Upper lobe of left lung (tissue), 6 donors: ENCODE results near the gene JAZF1. TPM values are rescaled to one million over a fixed set of nuclear protein-coding genes. Genes with fewer than 3 reads are reported as not detected.

ENCODE experiments used
- ATAC-seq, 2 donors: fragments of 200-7000 bp; cut with Tn5 transposase; one replicate each; pipeline ENCODE4 v1.9.1; 2022; ENCODE audit warnings: mild to moderate bottlenecking in 2 of 2, moderate library complexity in 2 of 2; ENCODE audit not compliant: low FRiP score in 2 of 2
- DNase-seq, 2 donors: peaks; one replicate each; pipeline ENCODE4 v3.0.0-alpha.2; 2019 to 2020
- H3K27ac ChIP-seq, 4 donors: fragments of 200-600 bp; sonication (generic); one replicate each; pipeline ENCODE4 v1.5.1; 2016 to 2019
- H3K27me3 ChIP-seq, 4 donors: fragments of 200-600 bp; sonication (generic); one replicate each; pipeline ENCODE4 v1.5.1; 2017 to 2019
- H3K36me3 ChIP-seq, 4 donors: fragments of 200-600 bp; sonication (generic); one replicate each; pipeline ENCODE4 v1.5.1; 2016 to 2019
- H3K4me1 ChIP-seq, 4 donors: fragments of 200-600 bp; sonication (generic); one replicate each; pipeline ENCODE4 v1.5.1; 2018 to 2019
- H3K4me3 ChIP-seq, 4 donors: fragments of 200-600 bp; sonication (generic); one replicate each; pipeline ENCODE4 v1.5.1; 2017 to 2019; ENCODE audit warnings: mild to moderate bottlenecking in 2 of 4, moderate library complexity in 1 of 4
- H3K9me3 ChIP-seq, 4 donors: fragments of 200-600 bp; sonication (generic); one replicate each; pipeline ENCODE4 v1.5.1; 2018 to 2019
- CTCF ChIP-seq, 6 experiments: fragments of 450-650 bp in 4 of 6; fragments of 200-600 bp in 2 of 6; sonication (generic) in 2 of 6; IDR thresholded peaks; one replicate each; pipeline ENCODE4 v1.5.1; 2016 to 2019; ENCODE audit warnings: antibody characterized with exemption in 6 of 6
- EP300 ChIP-seq, 4 donors: sonication (generic); formaldehyde crosslinking; IDR thresholded peaks; one replicate each; pipeline ENCODE4 v1.5.1; 2017; ENCODE audit warnings: antibody characterized with exemption in 4 of 4, control low read depth in 2 of 4
- POLR2A ChIP-seq, 4 donors: fragments of 450-650 bp; IDR thresholded peaks; one replicate each; pipeline ENCODE4 v1.5.1; 2016 to 2017; ENCODE audit warnings: antibody characterized with exemption in 4 of 4, mild to moderate bottlenecking in 2 of 4
- POLR2AphosphoS5 ChIP-seq, 2 donors: sonication (generic); formaldehyde crosslinking; IDR thresholded peaks; one replicate each; pipeline ENCODE4 v1.5.1; 2017; ENCODE audit warnings: antibody characterized with exemption in 2 of 2
- WGBS, 2 donors: methylation state at CpG; one replicate each; pipeline ENCODE4 v1.1.5; 2017 to 2018; 5-methylcytosine and 5-hydroxymethylcytosine counted together
- total RNA-seq, 6 donors: library from RNA; depleted of rRNA in 4 of 6; stranded (reverse); fragments of >200 nt in 4 of 6; gene quantifications; one replicate each; pipeline versions ENCODE4 v1.1.0 to v1.2.1, GENCODE V29; 2016 to 2021
- donor health status: DM: no; HTN: no; CAD: no; lungs with moderate emphysema.
- donor health status: DM: no; HTN: yes; CAD: no; lungs with severe emphysema.

Gene JAZF1
- total RNA-seq, 6 donors from 2014 or later, result 4.2 to 19.4 (median 12.4) TPM

- ATAC-seq, result no peak
- peaks cover 0 to 2% (median 0%) of the 10 kb centered on the region in 4 donors for H3K4me1 ChIP-seq
- 74 to 75% methylated on average over 2 of the region's 2 CpGs for WGBS, 2 donors
- H3K9me3 ChIP-seq, result no peaks in the 10 kb centered on the region
- no peak overlapping the region for H3K4me3 ChIP-seq
- H3K36me3 ChIP-seq, result peaks cover 0 to 33% (median 4%) of the 10 kb centered on the region in 4 donors
- H3K27me3 ChIP-seq, result no peaks in the 10 kb centered on the region
- DNase-seq, result no peak
- H3K27ac ChIP-seq, result no peak overlapping the region
- TF ChIP-seq EP300 (IDR thresholded peaks at IDR 0.05) (no peak), CTCF (IDR thresholded peaks at IDR 0.05) (no peak), POLR2A (IDR thresholded peaks at IDR 0.05) (no peak), POLR2AphosphoS5 (IDR thresholded peaks at IDR 0.05) (no peak)
These were observed 377.6 kb downstream of the JAZF1 start for GRCh38 chr7:27802999-27803398.

- no peak for TF ChIP-seq EP300 (IDR thresholded peaks at IDR 0.05)
- TF ChIP-seq CTCF (IDR thresholded peaks at IDR 0.05), result no peak
- TF ChIP-seq POLR2AphosphoS5 (IDR thresholded peaks at IDR 0.05), result no peak
- TF ChIP-seq POLR2A (IDR thresholded peaks at IDR 0.05), result no peak
- DNase-seq, result no peak
- ATAC-seq, result no peak
These were observed 381.4 kb downstream of the JAZF1 start for GRCh38 chr7:27799212-27799611.

GRCh38 chr7:27795977-27796376 lies 384.6 kb downstream of the JAZF1 start:
- no peak for DNase-seq
- no peak for ATAC-seq
- H3K4me1 ChIP-seq, result no peaks in the 10 kb centered on the region
- H3K27ac ChIP-seq, result no peak overlapping the region
- 91 to 97% methylated on average over 1 of the region's 1 CpG for WGBS, 2 donors
- H3K4me3 ChIP-seq, result no peak overlapping the region
- peaks cover 3 to 69% (median 32%) of the 10 kb centered on the region in 4 donors for H3K36me3 ChIP-seq
- no peaks in the 10 kb centered on the region for H3K9me3 ChIP-seq
- no peaks in the 10 kb centered on the region for H3K27me3 ChIP-seq
- TF ChIP-seq POLR2A (IDR thresholded peaks at IDR 0.05), result no peak
- no peak for TF ChIP-seq CTCF (IDR thresholded peaks at IDR 0.05)
- TF ChIP-seq EP300 (IDR thresholded peaks at IDR 0.05), result no peak

More at GRCh38 chr7:27799212-27799611, 381.4 kb downstream of the JAZF1 start:
- WGBS, 2 donors, result 91 to 99% methylated on average over 2 of the region's 2 CpGs
- no peaks in the 10 kb centered on the region for H3K4me1 ChIP-seq
- H3K27me3 ChIP-seq, result no peaks in the 10 kb centered on the region
- no peaks in the 10 kb centered on the region for H3K9me3 ChIP-seq
- H3K4me3 ChIP-seq, result no peak overlapping the region
- H3K27ac ChIP-seq, result no peak overlapping the region
- H3K36me3 ChIP-seq, result peaks cover 0 to 65% (median 17%) of the 10 kb centered on the region in 4 donors

GRCh38 chr7:27793780-27794179 lies 386.8 kb downstream of the JAZF1 start:
- ATAC-seq (no peak), DNase-seq (no peak)
- Histone ChIP-seq H3K36me3 (peaks cover 3 to 65% (median 32%) of the 10 kb centered on the region in 4 donors), H3K9me3 (no peaks in the 10 kb centered on the region), H3K27ac (no peak overlapping the region), H3K4me3 (no peak overlapping the region), H3K27me3 (no peaks in the 10 kb centered on the region), H3K4me1 (no peaks in the 10 kb centered on the region)
- TF ChIP-seq EP300 (IDR thresholded peaks at IDR 0.05), result no peak
- WGBS, 2 donors, result 74 to 80% methylated on average over 1 of the region's 1 CpG

GRCh38 chr7:27788437-27788836 lies 392.2 kb downstream of the JAZF1 start:
- TF ChIP-seq POLR2AphosphoS5 (IDR thresholded peaks at IDR 0.05) (no peak), EP300 (IDR thresholded peaks at IDR 0.05) (no peak), POLR2A (IDR thresholded peaks at IDR 0.05) (no peak), CTCF (IDR thresholded peaks at IDR 0.05) (no peak)
- Histone ChIP-seq H3K4me1 (peaks cover 0 to 5% (median 3%) of the 10 kb centered on the region in 4 donors), H3K27ac (no peak overlapping the region), H3K27me3 (no peaks in the 10 kb centered on the region), H3K36me3 (peaks cover 7 to 60% (median 29%) of the 10 kb centered on the region in 4 donors), H3K4me3 (no peak overlapping the region), H3K9me3 (no peaks in the 10 kb centered on the region)
- ATAC-seq (no peak), DNase-seq (no peak)
